H1 (cell line): Measurements from ENCODE around the gene NRP2. TPM values are rescaled to one million over a fixed set of nuclear protein-coding genes. Genes with fewer than 3 reads are reported as not detected.

ENCODE experiments used
- JUN ChIP-seq: IDR thresholded peaks from 2 replicates; pipeline ENCODE4 v1.6.1; 2011; ENCODE audit warnings: low read depth, mild to moderate bottlenecking, improper control_type of control experiment, low read length
- KDM5A ChIP-seq: fragments of 200-600 bp; IDR thresholded peaks from 2 replicates; pipeline ENCODE4 v1.7.1; 2012; ENCODE audit warnings: mild to moderate bottlenecking, low read length, inconsistent platforms, mixed read lengths
- RXRA ChIP-seq: IDR thresholded peaks from 2 replicates; pipeline ENCODE4 v1.6.1; 2011; ENCODE audit warnings: low read depth, mild to moderate bottlenecking, low read length, moderate library complexity; ENCODE audit not compliant: insufficient read depth
- polyA plus RNA-seq, 7 experiments: library from polyadenylated mRNA; depleted of rRNA in 3 of 7; stranded (reverse) in 5 of 7; unstranded in 2 of 7; fragments of >200 nt in 5 of 7; fragments of 200-250 nt in 2 of 7; gene quantifications; 1 replicate in 5 of 7; 2 replicates in 1 of 7; 4 replicates in 1 of 7; pipeline versions ENCODE4 v1.2.1 to v1.2.3, GENCODE V29; 2011 to 2013; ENCODE audit warnings: missing spikeins in 2 of 7, mixed read lengths in 2 of 7
- total RNA-seq: library from RNA; stranded (reverse); fragmentation: NEBNext Ultra II Directional; extraction: Animal tissue kit (Norgen Biotek cat#: 25700); gene quantifications from 2 replicates; pipeline ENCODE4 v1.2.1, GENCODE V29; 2021

The NRP2 gene
- total and polyA plus RNA-seq, 2 of the 8 experiments (the other 6 are each of a cell fraction or from before 2014, with no cell fraction given), result 32.0 to 37.8 TPM

GRCh38 chr2:205752924-205753323 lies 70.6 kb downstream of the NRP2 start (continued):
- no peak for TF ChIP-seq RXRA
- TF ChIP-seq JUN, result no peak
- no peak for TF ChIP-seq KDM5A
